ENCODE measurements around the gene KPNA1.

The KPNA1 gene

DNA sequence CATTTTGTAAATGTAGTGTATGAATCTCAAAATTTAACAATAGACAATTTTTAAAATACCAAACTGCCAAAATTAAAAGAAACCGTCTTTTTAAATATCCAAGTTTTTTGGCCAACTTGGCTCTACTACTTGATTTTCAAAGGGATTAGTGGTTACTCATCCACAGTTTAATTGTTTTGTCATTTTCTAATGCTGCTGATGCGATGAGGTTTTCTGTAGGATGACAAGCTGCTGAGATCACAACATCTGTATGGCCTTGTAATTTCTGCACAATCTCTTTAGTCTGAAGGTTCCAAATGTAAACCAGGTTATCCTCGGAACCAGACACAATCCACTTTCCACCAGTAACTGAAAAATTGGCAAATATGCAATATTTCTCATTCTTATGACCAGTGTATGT lies 100.3 kb downstream of the KPNA1 start:
- H3K4me3 ChIP-seq (ENCODE audit: low read length) = no peak overlapping the region
- H3K4me2 ChIP-seq (ENCODE audit: low read length) = peak overlapping the region; percentile 95; the same call in 1 of the 2 replicates
- H4K20me1 ChIP-seq (ENCODE audit: insufficient read depth, low read length) = no peaks in the 10 kb centered on the region
- H2AFZ ChIP-seq (ENCODE audit: low read depth, low read length) = no peak overlapping the region
- TF ChIP-seq EZH2phosphoT487 (IDR thresholded peaks at IDR 0.05; ENCODE audit: low read depth) = no peak
- TF ChIP-seq, protein P1, sequence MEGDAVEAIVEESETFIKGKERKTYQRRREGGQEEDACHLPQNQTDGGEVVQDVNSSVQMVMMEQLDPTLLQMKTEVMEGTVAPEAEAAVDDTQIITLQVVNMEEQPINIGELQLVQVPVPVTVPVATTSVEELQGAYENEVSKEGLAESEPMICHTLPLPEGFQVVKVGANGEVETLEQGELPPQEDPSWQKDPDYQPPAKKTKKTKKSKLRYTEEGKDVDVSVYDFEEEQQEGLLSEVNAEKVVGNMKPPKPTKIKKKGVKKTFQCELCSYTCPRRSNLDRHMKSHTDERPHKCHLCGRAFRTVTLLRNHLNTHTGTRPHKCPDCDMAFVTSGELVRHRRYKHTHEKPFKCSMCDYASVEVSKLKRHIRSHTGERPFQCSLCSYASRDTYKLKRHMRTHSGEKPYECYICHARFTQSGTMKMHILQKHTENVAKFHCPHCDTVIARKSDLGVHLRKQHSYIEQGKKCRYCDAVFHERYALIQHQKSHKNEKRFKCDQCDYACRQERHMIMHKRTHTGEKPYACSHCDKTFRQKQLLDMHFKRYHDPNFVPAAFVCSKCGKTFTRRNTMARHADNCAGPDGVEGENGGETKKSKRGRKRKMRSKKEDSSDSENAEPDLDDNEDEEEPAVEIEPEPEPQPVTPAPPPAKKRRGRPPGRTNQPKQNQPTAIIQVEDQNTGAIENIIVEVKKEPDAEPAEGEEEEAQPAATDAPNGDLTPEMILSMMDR (IDR thresholded peaks at IDR 0.05; ENCODE audit: low read depth, low read length) = no peak
- peaks cover 12% of the 10 kb centered on the region for H3K4me1 ChIP-seq (ENCODE audit: low read length)
- no peaks in the 10 kb centered on the region for H3K9me3 ChIP-seq (ENCODE audit: insufficient read depth, low read length)
- no peak overlapping the region for H3K9ac ChIP-seq (ENCODE audit: low read length)
- no peaks in the 10 kb centered on the region for H3K27me3 ChIP-seq (ENCODE audit: low read depth, low read length)
- no peak overlapping the region for H3K27ac ChIP-seq (ENCODE audit: low read length)
- H3K36me3 ChIP-seq (replicated peaks; ENCODE audit: low read depth, low read length) = peaks cover 23% of the 10 kb centered on the region
- H3K79me2 ChIP-seq (ENCODE audit: low read length) = peaks cover 47% of the 10 kb centered on the region

DNA sequence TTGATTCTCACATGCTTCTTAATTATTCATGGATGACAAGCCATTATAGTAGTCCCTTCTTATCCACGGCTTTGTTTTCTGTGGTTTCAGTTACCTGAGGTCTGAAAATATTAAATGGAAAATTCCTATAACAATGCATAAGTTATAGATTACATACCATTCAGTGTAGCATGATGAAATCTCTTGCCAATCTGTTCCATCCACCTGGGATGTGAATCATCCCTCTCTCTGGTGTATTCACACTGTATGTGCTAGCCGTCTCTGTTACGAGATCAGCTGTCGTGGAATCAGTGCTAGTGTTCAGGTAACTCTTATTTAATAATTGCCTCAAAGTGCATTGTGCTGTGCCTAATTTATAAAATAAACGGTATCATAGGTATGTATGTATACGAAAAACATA lies 104.1 kb downstream of the KPNA1 start:
- peaks cover 55% of the 10 kb centered on the region for H3K36me3 ChIP-seq (replicated peaks; ENCODE audit: low read depth, low read length)
- TF ChIP-seq, protein P1 (IDR thresholded peaks at IDR 0.05; ENCODE audit: low read depth, low read length) = no peak
- no peak for TF ChIP-seq EZH2phosphoT487 (IDR thresholded peaks at IDR 0.05; ENCODE audit: low read depth)
- H3K9me3 ChIP-seq (ENCODE audit: insufficient read depth, low read length) = no peaks in the 10 kb centered on the region
- no peak overlapping the region for H3K4me3 ChIP-seq (ENCODE audit: low read length)
- no peaks in the 10 kb centered on the region for H4K20me1 ChIP-seq (ENCODE audit: insufficient read depth, low read length)
- H3K4me2 ChIP-seq (ENCODE audit: low read length) = no peak overlapping the region
- peaks cover 8% of the 10 kb centered on the region for H3K4me1 ChIP-seq (ENCODE audit: low read length)
- no peak overlapping the region for H2AFZ ChIP-seq (ENCODE audit: low read depth, low read length)
- H3K79me2 ChIP-seq (ENCODE audit: low read length) = peaks cover 34% of the 10 kb centered on the region
- H3K9ac ChIP-seq (ENCODE audit: low read length) = no peak overlapping the region
- H3K27ac ChIP-seq (ENCODE audit: low read length) = no peak overlapping the region
- no peaks in the 10 kb centered on the region for H3K27me3 ChIP-seq (ENCODE audit: low read depth, low read length)

DNA sequence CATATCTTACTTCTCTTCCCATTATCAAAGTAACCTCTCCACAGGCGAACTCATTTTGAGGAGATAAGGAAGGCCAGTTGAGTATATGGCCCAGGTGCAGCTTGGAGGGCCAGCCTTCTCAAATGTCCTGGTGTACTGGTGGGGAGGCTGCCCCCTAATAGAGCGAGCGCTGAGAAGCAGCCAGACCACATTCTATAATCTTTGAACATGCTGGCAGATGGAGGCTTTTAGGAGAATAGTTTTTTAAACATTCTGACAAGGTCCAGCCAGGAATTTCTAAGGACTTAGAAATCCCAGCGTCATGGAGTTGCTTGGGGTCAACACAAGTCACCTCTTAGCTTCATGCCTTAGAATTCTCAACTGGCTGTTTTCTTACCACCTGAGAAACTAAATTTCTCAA lies 104.6 kb downstream of the KPNA1 start:
- Histone ChIP-seq H3K4me1 (ENCODE audit: low read length) (peaks cover 5% of the 10 kb centered on the region), H3K9me3 (ENCODE audit: insufficient read depth, low read length) (no peaks in the 10 kb centered on the region), H3K9ac (ENCODE audit: low read length) (no peak overlapping the region), H3K36me3 (replicated peaks; ENCODE audit: low read depth, low read length) (peaks cover 60% of the 10 kb centered on the region), H3K79me2 (ENCODE audit: low read length) (peaks cover 29% of the 10 kb centered on the region), H3K4me3 (ENCODE audit: low read length) (no peak overlapping the region), H4K20me1 (ENCODE audit: insufficient read depth, low read length) (no peaks in the 10 kb centered on the region), H3K27ac (ENCODE audit: low read length) (no peak overlapping the region), H3K27me3 (ENCODE audit: low read depth, low read length) (no peaks in the 10 kb centered on the region), H3K4me2 (ENCODE audit: low read length) (no peak overlapping the region), H2AFZ (ENCODE audit: low read depth, low read length) (no peak overlapping the region)
- TF ChIP-seq, protein P1 (IDR thresholded peaks at IDR 0.05; ENCODE audit: low read depth, low read length) = no peak
- no peak for TF ChIP-seq EZH2phosphoT487 (IDR thresholded peaks at IDR 0.05; ENCODE audit: low read depth)

DNA sequence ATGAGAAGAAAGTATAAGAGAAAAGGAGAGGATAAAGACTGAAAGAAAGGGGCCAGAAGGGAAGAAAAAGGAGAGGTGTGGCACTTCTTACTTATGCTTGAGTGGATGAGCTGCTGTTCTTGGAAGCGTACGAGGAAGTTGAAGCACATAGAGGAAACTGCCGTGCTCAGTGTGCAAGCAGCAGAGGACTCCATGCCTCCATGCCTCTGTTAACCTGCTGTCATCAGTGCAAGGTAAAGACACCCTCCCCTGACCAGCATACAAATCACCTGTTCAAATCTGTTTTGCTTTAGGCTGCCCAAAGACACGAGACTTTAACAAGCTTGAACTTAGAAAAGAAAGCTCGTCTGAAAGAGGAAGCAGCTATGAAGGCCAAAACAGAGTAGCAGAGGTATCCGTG lies 105.3 kb downstream of the KPNA1 start:
- Histone ChIP-seq H3K9ac (ENCODE audit: low read length) (no peak overlapping the region), H2AFZ (ENCODE audit: low read depth, low read length) (no peak overlapping the region), H3K4me2 (ENCODE audit: low read length) (no peak overlapping the region), H4K20me1 (ENCODE audit: insufficient read depth, low read length) (no peaks in the 10 kb centered on the region), H3K4me3 (ENCODE audit: low read length) (no peak overlapping the region), H3K9me3 (ENCODE audit: insufficient read depth, low read length) (no peaks in the 10 kb centered on the region), H3K27me3 (ENCODE audit: low read depth, low read length) (no peaks in the 10 kb centered on the region), H3K27ac (ENCODE audit: low read length) (no peak overlapping the region), H3K79me2 (ENCODE audit: low read length) (peaks cover 22% of the 10 kb centered on the region), H3K4me1 (ENCODE audit: low read length) (no peaks in the 10 kb centered on the region), H3K36me3 (replicated peaks; ENCODE audit: low read depth, low read length) (peaks cover 65% of the 10 kb centered on the region)
- TF ChIP-seq EZH2phosphoT487 (IDR thresholded peaks at IDR 0.05; ENCODE audit: low read depth) = no peak
- TF ChIP-seq, protein P1 (IDR thresholded peaks at IDR 0.05; ENCODE audit: low read depth, low read length) = no peak
